Stimulated activated CD4-positive, alpha-beta T cell treated with anti-CD3 and anti-CD28 coated beads, Interleukin-1b, Interleukin-23, amount 100 ng/mL, for 4 hours (primary cell): Measurements from ENCODE around the gene AGPS.
"Not testable (repeated sequence)": the region's sequence is repeated elsewhere in the genome, so short reads cannot be mapped to it uniquely, and the experiment has no call there.

Experiments
- DNase-seq, 2 donors: peaks; one replicate each; pipeline ENCODE4 v3.0.0-alpha.2; 2020; ENCODE audit warnings: low read depth in 2 of 2

The AGPS gene

DNA sequence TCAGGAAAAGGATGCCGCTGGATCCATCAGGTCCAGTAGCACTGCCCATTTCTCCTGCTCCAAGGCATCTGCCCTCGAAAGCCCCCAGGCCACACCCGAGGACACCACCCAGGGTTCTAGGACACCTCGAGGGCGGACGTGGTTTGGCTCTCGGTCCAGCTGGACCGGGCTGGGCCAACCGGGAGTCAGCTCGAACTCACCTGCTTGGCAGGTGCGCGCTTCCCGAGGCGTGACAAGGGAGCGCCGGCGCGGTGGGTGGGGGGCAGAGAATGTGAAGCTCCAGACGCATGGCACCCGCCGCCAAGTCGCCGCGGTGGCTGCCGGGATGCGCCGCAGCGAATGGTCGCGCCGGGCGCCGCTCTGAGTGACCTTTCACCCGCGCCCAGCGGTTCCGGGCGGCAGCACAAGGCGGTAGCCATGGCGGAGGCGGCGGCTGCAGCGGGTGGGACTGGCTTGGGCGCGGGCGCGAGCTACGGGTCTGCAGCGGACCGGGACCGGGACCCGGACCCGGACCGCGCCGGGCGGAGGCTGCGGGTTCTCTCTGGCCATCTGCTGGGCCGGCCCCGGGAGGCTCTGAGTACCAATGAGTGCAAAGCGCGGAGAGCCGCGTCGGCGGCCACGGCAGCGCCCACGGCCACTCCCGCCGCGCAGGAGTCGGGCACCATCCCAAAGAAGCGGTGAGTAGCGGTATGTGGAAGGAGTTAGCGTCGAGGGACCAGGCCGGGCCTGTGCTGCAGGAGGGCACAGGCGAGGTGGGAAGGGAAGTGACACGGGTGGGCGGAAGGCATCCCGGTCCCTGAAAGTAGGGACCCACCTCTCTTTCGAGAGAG is at the start of gene AGPS:
TSS of gene AGPS (plus strand) at position 401 of the 830 bp plus-strand sequence. CDS start at position 418, 17 bp downstream.
- DNase-seq = peak; percentile 50 to 69

DNA sequence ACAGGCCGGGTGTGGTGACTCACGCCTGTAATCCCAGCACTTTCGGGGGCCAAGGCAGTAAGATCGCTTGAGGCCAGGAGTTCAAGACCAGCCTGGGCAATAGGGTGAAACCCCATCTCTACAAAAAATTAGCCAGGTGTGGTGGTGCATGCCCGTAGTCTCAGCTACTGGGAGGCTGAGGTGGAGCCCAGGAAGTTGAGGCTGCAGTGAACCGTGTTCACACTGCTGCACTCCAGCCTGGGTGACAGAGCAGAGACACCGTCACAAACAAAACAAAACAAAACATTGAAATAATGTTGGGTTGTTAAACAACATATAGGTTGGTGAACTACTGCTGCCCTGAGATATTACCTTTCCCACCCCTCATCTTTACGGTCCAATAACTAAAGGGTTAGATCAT is 48.8 kb upstream of the AGPS start:
- no peak for DNase-seq

- no peak for DNase-seq
Observed at GRCh38 chr2:177344316-177344715, 48.3 kb upstream of the AGPS start.

- no peak for DNase-seq
Observed at GRCh38 chr2:177346192-177346591, 46.4 kb upstream of the AGPS start.

DNA sequence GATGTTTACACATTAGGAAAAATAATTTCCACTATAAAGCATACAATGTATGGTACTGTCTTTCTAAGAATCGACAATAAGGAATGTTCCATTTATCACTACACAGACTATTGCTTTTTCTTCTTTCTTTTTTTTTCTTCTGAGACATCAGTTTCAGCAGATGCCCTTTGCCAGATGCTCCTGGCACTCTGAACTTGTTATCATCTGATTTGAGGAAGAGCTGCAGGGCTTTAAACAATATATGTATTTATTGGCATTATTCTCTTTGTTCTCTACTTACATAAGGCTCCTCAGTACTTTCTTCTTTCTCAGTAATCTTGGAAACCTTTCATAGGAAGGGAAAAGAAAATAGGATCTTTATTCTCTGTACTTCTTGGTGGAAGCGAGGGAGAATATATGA is 45.0 kb upstream of the AGPS start:
- no peak for DNase-seq

DNA sequence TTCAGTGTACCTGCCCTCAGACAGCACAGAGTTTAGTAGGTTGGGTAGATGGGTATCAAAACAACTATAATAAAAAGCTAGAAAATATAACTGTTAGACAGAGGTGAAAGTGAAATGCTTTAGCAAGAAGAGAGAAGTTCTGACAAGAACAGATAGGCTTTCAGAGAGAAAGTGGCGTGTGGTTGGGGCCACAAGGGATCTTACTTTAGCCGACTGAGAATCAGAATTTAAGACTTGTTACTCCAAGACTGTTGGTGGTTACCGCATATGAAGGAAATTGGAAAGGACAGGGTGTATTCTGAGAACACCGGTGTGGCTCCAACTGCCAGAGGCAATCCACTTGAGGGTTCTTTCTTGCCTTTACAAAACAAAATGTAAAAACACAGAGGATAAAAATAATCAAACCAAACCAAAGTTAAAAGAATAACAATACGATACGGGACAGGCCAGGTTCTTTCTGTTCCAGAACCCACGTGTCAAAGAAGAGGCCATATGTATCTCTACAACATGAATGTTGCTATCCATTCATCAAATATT is 44.4 kb upstream of the AGPS start:
- no peak for DNase-seq

DNA sequence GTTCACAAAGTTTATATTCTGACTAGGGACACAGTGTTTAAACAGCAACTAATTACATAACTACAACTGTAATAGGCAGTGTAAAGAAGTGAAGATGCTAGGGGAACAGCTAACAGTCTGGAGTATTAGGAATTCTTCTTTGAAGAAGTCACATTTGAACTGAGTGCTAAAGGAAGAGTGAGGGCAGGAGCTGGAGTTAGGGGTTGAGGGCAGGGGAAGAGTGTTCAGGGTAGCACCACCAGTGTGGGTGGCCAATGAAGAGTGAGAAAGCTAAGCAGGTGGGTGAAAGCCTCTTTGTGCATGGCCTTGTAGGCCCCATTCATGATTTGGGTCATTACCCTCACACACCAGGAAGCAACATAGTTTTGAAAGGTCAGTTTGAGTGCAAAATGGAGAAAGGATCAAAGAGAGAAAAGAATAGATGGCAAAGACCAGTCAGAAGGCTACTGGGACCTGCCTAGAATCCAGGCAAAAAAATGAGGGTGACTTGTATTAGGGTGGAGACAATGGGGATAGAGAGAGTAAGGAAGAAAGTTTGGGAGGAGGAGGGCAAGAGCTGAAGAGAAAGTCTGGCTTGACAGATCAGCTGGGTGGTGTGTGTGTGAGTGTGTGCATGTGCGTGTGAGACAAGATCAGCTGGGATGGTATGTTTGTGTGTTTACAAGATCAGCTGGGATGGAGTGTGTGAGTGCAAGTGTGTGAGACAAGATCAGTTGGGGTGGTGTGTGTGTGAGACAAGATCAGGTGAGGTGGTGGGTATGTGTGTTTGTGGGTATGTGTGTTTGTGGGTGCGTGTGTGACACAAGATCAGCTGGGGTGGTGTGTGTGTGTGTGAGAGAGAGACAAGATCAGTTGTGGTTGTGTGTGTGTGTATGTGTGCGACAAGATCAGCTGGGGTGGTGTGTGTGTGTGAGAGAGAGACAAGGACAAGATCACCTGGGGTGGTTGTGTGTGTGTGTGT is 43.6 kb upstream of the AGPS start:
- no peak for DNase-seq

DNA sequence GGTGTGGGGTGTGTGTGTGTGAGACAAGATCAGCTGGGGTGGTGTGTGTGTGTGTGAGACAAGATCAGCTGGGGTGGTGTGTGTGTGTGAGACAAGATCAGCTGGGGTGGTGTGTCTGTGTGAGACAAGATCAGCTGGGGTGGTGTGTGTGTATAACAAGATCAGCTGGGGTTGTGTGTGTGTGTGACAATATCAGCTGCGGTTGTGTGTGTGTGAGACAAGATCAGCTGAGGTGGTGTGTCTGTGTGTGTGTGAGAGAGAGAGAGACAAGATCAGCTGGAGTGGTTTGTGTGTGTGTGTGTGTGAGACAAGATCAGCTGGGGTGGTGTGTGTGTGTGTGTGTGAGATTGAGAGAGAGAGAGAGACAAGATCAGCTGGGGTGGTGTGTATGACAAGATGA is 41.9 kb upstream of the AGPS start:
- DNase-seq = not testable (repeated sequence)

- DNase-seq = not testable (repeated sequence)
Observed at GRCh38 chr2:177351121-177351520, 41.5 kb upstream of the AGPS start.

DNA sequence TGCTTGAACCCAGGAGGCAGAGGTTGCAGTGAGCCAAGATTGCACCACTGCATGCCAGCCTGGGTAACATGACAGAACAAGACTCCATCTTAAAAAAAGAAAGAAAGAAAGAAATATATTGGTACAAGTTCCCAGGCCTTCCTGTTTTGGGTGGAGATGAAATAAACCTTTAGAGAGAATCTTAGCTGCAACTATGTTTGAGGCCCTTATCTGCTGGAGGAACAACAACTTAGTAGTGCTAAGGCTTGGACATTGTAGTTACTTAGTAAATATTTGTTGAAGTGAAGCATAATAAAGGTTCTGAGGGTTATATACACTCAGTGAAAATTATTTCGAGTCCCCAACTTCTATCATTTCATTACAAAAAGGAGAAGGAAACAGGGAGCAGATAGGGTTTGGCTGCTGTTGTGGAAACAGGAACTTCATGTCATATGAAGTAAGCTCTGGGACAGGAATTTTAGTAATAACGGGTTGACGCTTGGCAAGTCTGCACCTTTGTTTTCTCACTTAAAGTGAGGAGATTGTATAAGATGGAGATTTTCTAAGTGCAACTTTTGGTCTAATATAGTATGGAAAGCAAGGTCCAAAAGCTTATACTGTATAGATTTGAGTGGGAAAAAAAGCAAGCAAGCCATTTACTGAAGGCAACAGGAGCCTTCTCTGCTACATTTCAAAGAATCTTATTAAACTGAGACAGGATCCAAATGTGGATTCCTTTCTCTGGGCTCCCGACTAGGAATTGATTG is 40.0 kb upstream of the AGPS start:
- no peak for DNase-seq

DNA sequence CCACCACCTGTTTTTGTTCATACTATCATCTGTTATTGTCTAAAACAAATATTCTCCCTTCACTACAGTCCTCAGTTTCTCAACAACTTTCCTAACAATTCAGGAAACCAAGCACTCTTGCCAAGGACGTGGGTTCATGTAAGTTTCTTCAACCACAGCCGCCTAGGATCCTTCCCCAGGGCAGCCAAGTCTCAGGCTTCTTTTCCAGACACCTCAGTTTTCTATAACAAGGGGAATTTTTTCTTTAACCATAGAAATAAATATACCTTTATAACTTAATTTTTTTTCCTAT is 39.4 kb upstream of the AGPS start:
- DNase-seq = no peak

DNA sequence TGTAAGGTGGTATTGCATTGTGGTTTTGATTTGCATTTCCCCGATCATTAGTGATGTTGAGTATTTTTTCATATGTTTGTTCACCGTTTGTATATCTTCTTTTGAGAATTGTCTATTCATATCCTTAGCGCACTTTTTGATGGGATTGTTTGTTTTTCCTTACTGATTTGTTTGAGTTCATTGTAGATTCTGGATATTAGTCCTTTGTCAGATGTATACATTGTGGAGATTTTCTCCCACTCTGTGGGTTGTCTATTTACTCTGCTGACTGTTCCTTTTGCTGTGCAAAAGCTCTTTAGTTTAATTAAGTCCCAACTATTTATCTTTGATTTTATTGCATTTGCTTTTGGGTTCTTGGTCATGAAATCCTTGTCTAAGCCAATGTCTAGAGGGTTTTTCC is 38.0 kb upstream of the AGPS start:
- not testable (repeated sequence) for DNase-seq

GRCh38 chr2:177355874-177356273 is 36.7 kb upstream of the AGPS start:
- no peak for DNase-seq

DNA sequence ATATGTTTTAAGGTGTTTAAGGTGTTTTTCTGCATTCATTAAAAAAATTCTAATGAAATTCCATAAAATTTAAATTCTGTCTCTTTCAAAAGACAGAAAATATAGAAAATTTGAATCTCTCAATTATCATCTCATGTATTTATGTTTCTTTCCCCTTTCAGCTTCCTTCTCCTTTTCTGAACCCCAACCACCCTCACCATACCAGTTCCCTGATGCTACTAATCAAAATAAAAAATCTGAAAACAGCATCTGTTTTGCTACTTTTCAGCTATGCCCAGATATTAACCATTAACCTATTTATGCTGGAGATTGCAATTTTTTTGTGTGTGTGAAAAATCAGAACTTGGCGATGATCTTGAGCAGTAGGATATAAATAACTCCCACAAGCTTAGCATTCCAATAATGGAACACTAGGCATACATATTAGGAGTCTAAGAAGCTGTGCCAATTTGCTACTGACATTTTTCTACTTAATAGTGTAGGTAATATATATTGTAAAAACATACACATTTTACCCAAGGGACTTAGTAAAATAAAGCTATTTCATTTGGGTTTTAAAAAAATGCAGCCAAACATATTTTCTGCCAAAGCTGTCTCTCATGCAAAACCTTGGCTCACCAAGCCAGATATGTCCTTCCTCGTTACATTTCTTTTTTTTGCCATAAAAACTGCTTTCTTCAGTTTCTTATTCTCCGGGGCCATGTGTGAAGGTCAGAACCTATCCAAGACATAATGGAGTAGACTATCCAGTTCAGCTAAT is 32.6 kb upstream of the AGPS start:
- no peak for DNase-seq

DNA sequence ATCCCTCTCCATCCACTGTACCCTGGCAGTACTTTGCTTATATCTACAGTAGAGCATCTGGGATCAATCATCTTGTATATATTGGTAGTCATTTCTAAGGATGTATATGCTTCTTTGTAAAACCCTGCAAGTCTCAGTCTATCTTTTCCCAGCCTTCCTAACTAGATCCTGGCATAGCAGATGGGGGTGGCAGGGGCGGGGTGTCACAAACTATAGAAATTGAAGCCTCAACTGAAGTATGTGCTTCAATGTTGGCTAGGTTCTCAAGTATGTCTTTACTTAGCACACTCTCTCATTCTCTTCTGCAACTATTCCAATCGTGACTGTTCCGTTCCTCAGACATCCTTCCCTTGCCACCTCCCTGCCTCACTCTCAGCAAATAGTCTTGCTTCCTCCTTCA is 30.1 kb upstream of the AGPS start:
- no peak for DNase-seq

DNA sequence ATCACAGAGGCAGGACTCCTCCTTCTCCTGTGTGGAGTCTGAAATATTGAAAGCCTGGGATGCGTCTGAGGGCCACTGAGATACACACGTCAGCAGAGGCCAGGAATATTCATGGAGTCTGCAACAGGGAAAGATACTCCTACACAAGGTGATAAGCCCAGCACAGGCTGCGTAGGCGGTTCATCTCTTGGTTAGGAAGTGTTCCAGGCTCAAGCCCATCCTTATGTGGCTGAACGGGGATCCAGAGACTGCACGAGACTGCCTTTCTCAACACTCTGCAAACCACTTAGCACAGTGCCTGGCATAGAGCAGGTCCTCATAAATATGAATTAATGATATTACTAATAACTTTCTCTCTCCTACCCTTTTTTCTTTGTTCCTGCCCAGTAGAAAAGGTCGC is 29.2 kb upstream of the AGPS start:
- DNase-seq = no peak

DNA sequence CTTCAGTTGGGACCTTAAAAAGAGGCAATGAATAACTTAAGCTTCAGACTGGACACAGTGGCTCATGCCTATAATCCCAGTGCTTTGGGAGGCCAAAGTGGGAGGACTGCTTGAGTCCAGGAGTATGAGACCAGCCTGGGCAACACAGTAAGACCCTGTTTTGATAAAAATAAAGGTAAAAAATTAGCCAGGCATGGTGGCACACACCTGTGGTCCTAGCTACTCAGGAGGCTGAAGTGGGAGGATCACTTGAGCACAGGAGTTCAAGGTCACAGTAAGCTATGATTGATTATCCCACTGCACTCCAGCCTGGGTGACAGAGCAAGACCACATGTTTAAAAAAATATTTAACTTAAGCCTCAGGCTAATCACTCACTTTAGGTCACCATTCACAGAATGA is 26.8 kb upstream of the AGPS start:
- not testable (repeated sequence) for DNase-seq

DNA sequence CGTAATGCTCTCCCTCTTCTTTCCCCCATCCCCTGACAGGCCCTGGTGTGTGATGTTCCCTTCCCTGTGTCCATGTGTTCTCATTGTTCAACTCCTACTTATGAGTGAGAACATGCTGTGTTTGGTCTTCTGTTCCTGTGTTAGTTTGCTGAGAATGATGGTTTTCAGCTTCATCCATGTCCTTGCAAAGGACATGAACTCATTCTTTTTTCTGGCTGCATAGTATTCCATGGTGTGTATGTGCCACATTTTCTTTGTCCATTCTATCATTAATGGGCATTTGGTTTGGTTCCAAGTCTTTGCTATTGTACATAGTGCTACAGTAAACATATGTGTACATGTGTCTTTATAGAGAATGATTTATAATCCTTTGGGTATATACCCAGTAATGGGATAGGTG is 24.6 kb upstream of the AGPS start:
- not testable (repeated sequence) for DNase-seq

GRCh38 chr2:177379354-177379753 is 13.2 kb upstream of the AGPS start:
- DNase-seq = no peak

GRCh38 chr2:177380181-177380580 is 12.4 kb upstream of the AGPS start:
- no peak for DNase-seq

GRCh38 chr2:177383935-177384334 is 8.6 kb upstream of the AGPS start:
- DNase-seq = no peak
